GM18505 (cell line): ENCODE results near the gene PCP4L1.
"Not testable (repeated sequence)": the region's sequence is repeated elsewhere in the genome, so short reads cannot be mapped to it uniquely, and the experiment has no call there.

ENCODE experiments used
- ATAC-seq: cut with Tn5 transposase; IDR thresholded peaks from one replicate; pipeline ENCODE4 v1.9.1; 2021; ENCODE audit not compliant: unreplicated experiment
- POLR2A ChIP-seq: IDR thresholded peaks from 4 replicates; pipeline ENCODE4 v1.6.1; 2011; ENCODE audit warnings: borderline replicate concordance; ENCODE audit not compliant: insufficient read depth, insufficient read length; ENCODE audit errors: extremely low read depth

PCP4L1 gene

GRCh38 chr1:161304927-161305866 lies 46.7 kb downstream of the PCP4L1 start:
- no peak for ATAC-seq
- TF ChIP-seq POLR2A, result no peak

GRCh38 chr1:161305867-161306519 lies 47.4 kb downstream of the PCP4L1 start:
- peak; percentile 69 for TF ChIP-seq POLR2A
- ATAC-seq, result peak; percentile 56

- TF ChIP-seq POLR2A, result no peak
- no peak for ATAC-seq
These were observed 48.8 kb downstream of the PCP4L1 start for GRCh38 chr1:161307230-161307768.

- ATAC-seq, result no peak
- TF ChIP-seq POLR2A, result no peak
These were observed 49.5 kb downstream of the PCP4L1 start for GRCh38 chr1:161307892-161308638.

GRCh38 chr1:161309868-161310267 lies 51.3 kb downstream of the PCP4L1 start, which contains the start of gene MPZ:
MPZ (minus strand) TSS chr1:161309968; CDS start chr1:161309905, 63 bp downstream.
- ATAC-seq, result no peak
- TF ChIP-seq POLR2A, result no peak

GRCh38 chr1:161311595-161312181 lies 53.1 kb downstream of the PCP4L1 start:
- no peak for ATAC-seq

GRCh38 chr1:161313554-161314200 lies 55.1 kb downstream of the PCP4L1 start:
- ATAC-seq, result peak; percentile 7
- TF ChIP-seq POLR2A, result no peak

More at GRCh38 chr1:161311595-161312181, 53.1 kb downstream of the PCP4L1 start:
- no peak for TF ChIP-seq POLR2A

- peak; percentile 93 for ATAC-seq
- peak; percentile 98 for TF ChIP-seq POLR2A
These were observed 55.8 kb downstream of the PCP4L1 start, which contains the start of gene SDHC for GRCh38 chr1:161314201-161314981. SDHC (plus strand) TSS chr1:161314381; CDS start chr1:161314406, 25 bp downstream.

GRCh38 chr1:161315841-161316674 lies 57.5 kb downstream of the PCP4L1 start:
- not testable (repeated sequence) for ATAC-seq

GRCh38 chr1:161324020-161324419 lies 65.5 kb downstream of the PCP4L1 start:
- ATAC-seq, result no peak
- no peak for TF ChIP-seq POLR2A

GRCh38 chr1:161330346-161330745 lies 71.8 kb downstream of the PCP4L1 start:
- no peak for ATAC-seq
- no peak for TF ChIP-seq POLR2A
